ENCODE data around the gene NECTIN2. TPM values are rescaled to one million over a fixed set of nuclear protein-coding genes. Genes with fewer than 3 reads are reported as not detected.

Gene NECTIN2
- total RNA-seq, 1 donor from 2014 or later = 54.2 TPM

DNA sequence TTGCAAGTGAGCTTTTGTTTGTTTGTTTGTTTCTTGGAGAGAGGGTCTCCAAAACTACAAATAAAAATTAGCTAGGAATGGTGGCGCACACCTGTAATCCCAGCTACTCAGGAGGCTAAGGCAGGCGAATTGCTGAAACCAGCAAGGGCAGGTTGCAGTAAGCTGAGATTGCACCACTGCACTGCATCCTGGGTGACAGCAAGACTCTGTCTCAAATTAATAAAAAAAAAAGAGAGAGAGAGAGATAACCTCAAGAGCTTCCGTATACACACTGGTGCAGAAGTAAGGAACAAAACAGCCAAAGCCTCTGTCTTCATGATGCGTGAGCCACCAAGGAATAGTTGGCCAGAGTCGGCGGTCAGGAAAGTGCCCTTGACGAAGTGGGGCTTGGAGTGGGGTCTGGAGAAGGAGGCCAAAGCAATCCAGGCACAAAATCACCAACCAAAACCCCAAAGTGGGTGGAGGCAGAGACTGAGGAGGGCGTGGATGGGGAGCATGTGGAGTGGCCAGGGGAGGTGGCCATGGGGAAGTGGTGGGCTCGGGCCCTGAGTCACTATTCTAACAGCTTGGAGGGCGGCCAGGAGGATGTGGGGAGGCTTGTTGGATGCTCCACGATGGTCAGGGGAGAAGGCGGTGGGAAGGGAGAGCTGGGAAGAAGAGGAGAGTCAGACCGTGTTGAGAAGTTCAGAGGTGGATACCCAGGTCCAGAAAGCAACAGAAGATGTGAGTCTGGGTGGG is 23.8 kb downstream of the NECTIN2 start:
- H3K4me1 Mint-ChIP-seq = no peaks in the 10 kb centered on the region
- Histone ChIP-seq H3K27me3 (no peaks in the 10 kb centered on the region), H3K4me3 (no peak overlapping the region), H3K27ac (no peak overlapping the region), H3K4me1 (no peaks in the 10 kb centered on the region), H3K36me3 (no peaks in the 10 kb centered on the region), H3K9me3 (ENCODE audit: low read depth) (no peaks in the 10 kb centered on the region), H4K20me1 (ENCODE audit: low read depth) (peaks cover 42% of the 10 kb centered on the region), H2AFZ (replicated peaks) (no peak overlapping the region), H3K4me2 (no peak overlapping the region), H3K79me2 (ENCODE audit: low read depth) (peaks cover 11% of the 10 kb centered on the region), H3K9ac (no peak overlapping the region), H3F3A (ENCODE audit: low read depth) (no peaks in the 10 kb centered on the region)
- peaks cover 2% of the 10 kb centered on the region for H3K27me3 Mint-ChIP-seq (ENCODE audit: insufficient read depth, low read depth)
- no peak for DNase-seq (ENCODE audit: low spot score)
- no peak overlapping the region for H3K27ac Mint-ChIP-seq
- H3K4me3 Mint-ChIP-seq = no peak overlapping the region
- peaks cover 42% of the 10 kb centered on the region for H3K36me3 Mint-ChIP-seq
- H3K9me3 Mint-ChIP-seq = no peaks in the 10 kb centered on the region
- no peak for TF ChIP-seq EZH2 (IDR thresholded peaks at IDR 0.05)
- TF ChIP-seq, protein P1, sequence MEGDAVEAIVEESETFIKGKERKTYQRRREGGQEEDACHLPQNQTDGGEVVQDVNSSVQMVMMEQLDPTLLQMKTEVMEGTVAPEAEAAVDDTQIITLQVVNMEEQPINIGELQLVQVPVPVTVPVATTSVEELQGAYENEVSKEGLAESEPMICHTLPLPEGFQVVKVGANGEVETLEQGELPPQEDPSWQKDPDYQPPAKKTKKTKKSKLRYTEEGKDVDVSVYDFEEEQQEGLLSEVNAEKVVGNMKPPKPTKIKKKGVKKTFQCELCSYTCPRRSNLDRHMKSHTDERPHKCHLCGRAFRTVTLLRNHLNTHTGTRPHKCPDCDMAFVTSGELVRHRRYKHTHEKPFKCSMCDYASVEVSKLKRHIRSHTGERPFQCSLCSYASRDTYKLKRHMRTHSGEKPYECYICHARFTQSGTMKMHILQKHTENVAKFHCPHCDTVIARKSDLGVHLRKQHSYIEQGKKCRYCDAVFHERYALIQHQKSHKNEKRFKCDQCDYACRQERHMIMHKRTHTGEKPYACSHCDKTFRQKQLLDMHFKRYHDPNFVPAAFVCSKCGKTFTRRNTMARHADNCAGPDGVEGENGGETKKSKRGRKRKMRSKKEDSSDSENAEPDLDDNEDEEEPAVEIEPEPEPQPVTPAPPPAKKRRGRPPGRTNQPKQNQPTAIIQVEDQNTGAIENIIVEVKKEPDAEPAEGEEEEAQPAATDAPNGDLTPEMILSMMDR (IDR thresholded peaks at IDR 0.05) = no peak
- no peak for TF ChIP-seq EZH2phosphoT487 (IDR thresholded peaks at IDR 0.05)

DNA sequence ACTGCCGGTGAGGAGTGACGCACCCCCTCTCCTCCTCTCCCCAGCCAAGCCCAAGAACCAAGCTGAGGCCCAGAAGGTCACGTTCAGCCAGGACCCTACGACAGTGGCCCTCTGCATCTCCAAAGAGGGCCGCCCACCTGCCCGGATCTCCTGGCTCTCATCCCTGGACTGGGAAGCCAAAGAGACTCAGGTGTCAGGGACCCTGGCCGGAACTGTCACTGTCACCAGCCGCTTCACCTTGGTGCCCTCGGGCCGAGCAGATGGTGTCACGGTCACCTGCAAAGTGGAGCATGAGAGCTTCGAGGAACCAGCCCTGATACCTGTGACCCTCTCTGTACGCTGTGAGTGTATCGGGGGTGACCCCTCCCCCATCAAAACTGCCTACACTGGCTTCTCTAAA is 25.7 kb downstream of the NECTIN2 start:
- H3K4me3 ChIP-seq = no peak overlapping the region
- Mint-ChIP-seq H3K4me1 (no peaks in the 10 kb centered on the region), H3K36me3 (peaks cover 44% of the 10 kb centered on the region), H3K27ac (no peak overlapping the region), H3K4me3 (no peak overlapping the region), H3K27me3 (ENCODE audit: insufficient read depth, low read depth) (peaks cover 2% of the 10 kb centered on the region), H3K9me3 (no peaks in the 10 kb centered on the region)
- H3K79me2 ChIP-seq (ENCODE audit: low read depth) = no peaks in the 10 kb centered on the region
- H4K20me1 ChIP-seq (ENCODE audit: low read depth) = peaks cover 31% of the 10 kb centered on the region
- H2AFZ ChIP-seq (replicated peaks) = no peak overlapping the region
- DNase-seq (ENCODE audit: low spot score) = no peak
- TF ChIP-seq EZH2phosphoT487 (IDR thresholded peaks at IDR 0.05) (no peak), EZH2 (IDR thresholded peaks at IDR 0.05) (no peak)
- TF ChIP-seq, protein P1 (IDR thresholded peaks at IDR 0.05) = no peak
- no peaks in the 10 kb centered on the region for H3F3A ChIP-seq (ENCODE audit: low read depth)
- no peaks in the 10 kb centered on the region for H3K27me3 ChIP-seq
- no peak overlapping the region for H3K4me2 ChIP-seq
- H3K9me3 ChIP-seq (ENCODE audit: low read depth) = no peaks in the 10 kb centered on the region
- H3K4me1 ChIP-seq = no peaks in the 10 kb centered on the region
- H3K36me3 ChIP-seq = no peaks in the 10 kb centered on the region
- no peak overlapping the region for H3K9ac ChIP-seq
- H3K27ac ChIP-seq = no peak overlapping the region

DNA sequence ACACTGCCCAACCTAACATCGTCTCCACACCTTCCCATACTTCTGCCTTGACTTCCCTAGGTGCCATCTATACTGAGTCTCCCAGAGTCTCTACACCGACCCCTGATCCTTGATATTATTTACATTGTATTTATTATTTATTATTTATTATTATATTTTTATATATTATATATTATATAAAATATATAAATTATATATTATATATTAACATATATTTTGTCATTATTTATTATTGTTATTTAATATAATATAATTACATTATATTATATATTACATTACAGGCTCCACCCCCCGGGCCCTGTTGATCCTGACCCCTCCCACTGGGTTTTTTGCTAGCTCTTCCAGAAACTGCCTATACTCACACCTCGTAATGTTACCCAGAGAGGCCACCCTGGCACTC is 26.6 kb downstream of the NECTIN2 start:
- DNase-seq (ENCODE audit: low spot score) = no peak
- H3K27ac ChIP-seq = no peak overlapping the region
- H3K4me3 Mint-ChIP-seq = no peak overlapping the region
- H3K36me3 Mint-ChIP-seq = peaks cover 39% of the 10 kb centered on the region
- no peak overlapping the region for H3K4me3 ChIP-seq
- no peaks in the 10 kb centered on the region for H3F3A ChIP-seq (ENCODE audit: low read depth)
- H2AFZ ChIP-seq (replicated peaks) = no peak overlapping the region
- no peaks in the 10 kb centered on the region for H3K4me1 Mint-ChIP-seq
- no peaks in the 10 kb centered on the region for H3K9me3 Mint-ChIP-seq
- H3K4me1 ChIP-seq = no peaks in the 10 kb centered on the region
- H3K27me3 ChIP-seq = no peaks in the 10 kb centered on the region
- H3K79me2 ChIP-seq (ENCODE audit: low read depth) = no peaks in the 10 kb centered on the region
- no peak overlapping the region for H3K9ac ChIP-seq
- H4K20me1 ChIP-seq (ENCODE audit: low read depth) = peaks cover 39% of the 10 kb centered on the region
- no peak overlapping the region for H3K27ac Mint-ChIP-seq
- H3K4me2 ChIP-seq = no peak overlapping the region
- no peaks in the 10 kb centered on the region for H3K9me3 ChIP-seq (ENCODE audit: low read depth)
- no peaks in the 10 kb centered on the region for H3K36me3 ChIP-seq
- TF ChIP-seq EZH2 (IDR thresholded peaks at IDR 0.05) (no peak), EZH2phosphoT487 (IDR thresholded peaks at IDR 0.05) (no peak)
- TF ChIP-seq, protein P1 (IDR thresholded peaks at IDR 0.05) = no peak
- peaks cover 2% of the 10 kb centered on the region for H3K27me3 Mint-ChIP-seq (ENCODE audit: insufficient read depth, low read depth)
